ENCODE data around the gene PSMA7.

PSMA7 gene

GRCh38 chr20:62096421-62097380 lies 46.5 kb downstream of the PSMA7 start:
- no peak for DNase-seq (ENCODE audit: low read depth in 2 of 2, low spot score in 1 of 2)

GRCh38 chr20:62089393-62089792 lies 53.8 kb downstream of the PSMA7 start:
- DNase-seq (ENCODE audit: low read depth in 2 of 2, low spot score in 1 of 2) = no peak

GRCh38 chr20:62088258-62089127 lies 54.7 kb downstream of the PSMA7 start:
- no peak for DNase-seq (ENCODE audit: low read depth in 2 of 2, low spot score in 1 of 2)

GRCh38 chr20:62087632-62088031 lies 55.6 kb downstream of the PSMA7 start:
- no peak for DNase-seq (ENCODE audit: low read depth in 2 of 2, low spot score in 1 of 2)

GRCh38 chr20:62087227-62087626 lies 56.0 kb downstream of the PSMA7 start:
- DNase-seq (ENCODE audit: low read depth in 2 of 2, low spot score in 1 of 2) = no peak

Measured in stimulated activated CD8-positive, alpha-beta memory T cell treated with anti-CD3 and anti-CD28 coated beads, Interleukin-4, amount 100 ng/mL, for 1 hour (primary cell).